H1 (cell line): ENCODE data around the gene CLEC16A. TPM values are rescaled to one million over a fixed set of nuclear protein-coding genes. Genes with fewer than 3 reads are reported as not detected.

Experiments
- MAFK ChIP-seq: IDR thresholded peaks from 2 replicates; pipeline ENCODE4 v1.6.1; 2012; ENCODE audit warnings: low read depth, mild to moderate bottlenecking, improper control_type of control experiment, low read length
- SIN3A ChIP-seq, 2 experiments: IDR thresholded peaks in 1 of 2; conservative IDR thresholded peaks in 1 of 2; 2 replicates each; pipeline ENCODE4 v1.6.1; 2011 to 2012; ENCODE audit warnings: low read length in 2 of 2, improper control_type of control experiment in 1 of 2, low read depth in 1 of 2, mild to moderate bottlenecking in 1 of 2
- SIX5 ChIP-seq: IDR thresholded peaks from 2 replicates; pipeline ENCODE4 v1.6.1; 2011; ENCODE audit warnings: mild to moderate bottlenecking, low read depth, low read length
- ZNF274 ChIP-seq: IDR thresholded peaks from 2 replicates; pipeline ENCODE4 v1.7.0; 2012; ENCODE audit warnings: low read length, borderline replicate concordance; ENCODE audit errors: extremely low read depth
- polyA plus RNA-seq, 7 experiments: library from polyadenylated mRNA; depleted of rRNA in 3 of 7; stranded (reverse) in 5 of 7; unstranded in 2 of 7; fragments of >200 nt in 5 of 7; fragments of 200-250 nt in 2 of 7; gene quantifications; 1 replicate in 5 of 7; 2 replicates in 1 of 7; 4 replicates in 1 of 7; pipeline versions ENCODE4 v1.2.1 to v1.2.3, GENCODE V29; 2011 to 2013; ENCODE audit warnings: missing spikeins in 2 of 7, mixed read lengths in 2 of 7
- total RNA-seq: library from RNA; stranded (reverse); fragmentation: NEBNext Ultra II Directional; extraction: Animal tissue kit (Norgen Biotek cat#: 25700); gene quantifications from 2 replicates; pipeline ENCODE4 v1.2.1, GENCODE V29; 2021
- TF ChIP-seq, protein P1 (sequence below): fragments of 300-600 bp; sonication (generic); IDR thresholded peaks from 2 replicates; pipeline ENCODE4 v1.7.1; 2012; ENCODE audit warnings: low read length, moderate library complexity, mild to moderate bottlenecking, inconsistent platforms; ENCODE audit not compliant: insufficient replicate concordance

Gene CLEC16A
- total and polyA plus RNA-seq, 2 of the 8 experiments (the other 6 are each of a cell fraction or from before 2014, with no cell fraction given), result 7.6 to 19.3 TPM

DNA sequence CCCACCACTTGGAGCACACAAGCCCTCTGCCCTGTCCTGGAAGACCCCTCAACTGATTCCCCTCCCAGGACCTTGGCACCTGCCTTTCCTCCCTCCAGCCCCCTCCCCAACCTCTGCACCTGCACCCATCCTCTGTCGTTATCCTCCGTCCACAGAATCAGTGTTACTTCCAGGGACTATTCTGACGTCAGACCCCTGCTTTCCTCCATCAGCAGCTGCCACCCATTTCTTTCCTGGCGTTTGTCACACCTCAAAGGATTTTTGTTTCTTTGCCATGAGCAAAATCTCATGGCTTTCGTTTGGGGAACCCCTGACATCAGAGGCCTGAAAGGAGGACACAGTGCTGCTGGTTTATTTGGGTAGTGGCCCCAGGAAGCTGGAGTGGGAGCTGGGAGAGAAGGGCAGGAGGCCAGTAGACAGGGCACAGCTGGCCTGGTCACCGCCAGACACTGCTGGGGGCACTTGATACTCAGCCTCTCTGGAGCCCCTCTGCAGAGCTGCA is 243.2 kb downstream of the CLEC16A start (continued):
- TF ChIP-seq, protein P1, sequence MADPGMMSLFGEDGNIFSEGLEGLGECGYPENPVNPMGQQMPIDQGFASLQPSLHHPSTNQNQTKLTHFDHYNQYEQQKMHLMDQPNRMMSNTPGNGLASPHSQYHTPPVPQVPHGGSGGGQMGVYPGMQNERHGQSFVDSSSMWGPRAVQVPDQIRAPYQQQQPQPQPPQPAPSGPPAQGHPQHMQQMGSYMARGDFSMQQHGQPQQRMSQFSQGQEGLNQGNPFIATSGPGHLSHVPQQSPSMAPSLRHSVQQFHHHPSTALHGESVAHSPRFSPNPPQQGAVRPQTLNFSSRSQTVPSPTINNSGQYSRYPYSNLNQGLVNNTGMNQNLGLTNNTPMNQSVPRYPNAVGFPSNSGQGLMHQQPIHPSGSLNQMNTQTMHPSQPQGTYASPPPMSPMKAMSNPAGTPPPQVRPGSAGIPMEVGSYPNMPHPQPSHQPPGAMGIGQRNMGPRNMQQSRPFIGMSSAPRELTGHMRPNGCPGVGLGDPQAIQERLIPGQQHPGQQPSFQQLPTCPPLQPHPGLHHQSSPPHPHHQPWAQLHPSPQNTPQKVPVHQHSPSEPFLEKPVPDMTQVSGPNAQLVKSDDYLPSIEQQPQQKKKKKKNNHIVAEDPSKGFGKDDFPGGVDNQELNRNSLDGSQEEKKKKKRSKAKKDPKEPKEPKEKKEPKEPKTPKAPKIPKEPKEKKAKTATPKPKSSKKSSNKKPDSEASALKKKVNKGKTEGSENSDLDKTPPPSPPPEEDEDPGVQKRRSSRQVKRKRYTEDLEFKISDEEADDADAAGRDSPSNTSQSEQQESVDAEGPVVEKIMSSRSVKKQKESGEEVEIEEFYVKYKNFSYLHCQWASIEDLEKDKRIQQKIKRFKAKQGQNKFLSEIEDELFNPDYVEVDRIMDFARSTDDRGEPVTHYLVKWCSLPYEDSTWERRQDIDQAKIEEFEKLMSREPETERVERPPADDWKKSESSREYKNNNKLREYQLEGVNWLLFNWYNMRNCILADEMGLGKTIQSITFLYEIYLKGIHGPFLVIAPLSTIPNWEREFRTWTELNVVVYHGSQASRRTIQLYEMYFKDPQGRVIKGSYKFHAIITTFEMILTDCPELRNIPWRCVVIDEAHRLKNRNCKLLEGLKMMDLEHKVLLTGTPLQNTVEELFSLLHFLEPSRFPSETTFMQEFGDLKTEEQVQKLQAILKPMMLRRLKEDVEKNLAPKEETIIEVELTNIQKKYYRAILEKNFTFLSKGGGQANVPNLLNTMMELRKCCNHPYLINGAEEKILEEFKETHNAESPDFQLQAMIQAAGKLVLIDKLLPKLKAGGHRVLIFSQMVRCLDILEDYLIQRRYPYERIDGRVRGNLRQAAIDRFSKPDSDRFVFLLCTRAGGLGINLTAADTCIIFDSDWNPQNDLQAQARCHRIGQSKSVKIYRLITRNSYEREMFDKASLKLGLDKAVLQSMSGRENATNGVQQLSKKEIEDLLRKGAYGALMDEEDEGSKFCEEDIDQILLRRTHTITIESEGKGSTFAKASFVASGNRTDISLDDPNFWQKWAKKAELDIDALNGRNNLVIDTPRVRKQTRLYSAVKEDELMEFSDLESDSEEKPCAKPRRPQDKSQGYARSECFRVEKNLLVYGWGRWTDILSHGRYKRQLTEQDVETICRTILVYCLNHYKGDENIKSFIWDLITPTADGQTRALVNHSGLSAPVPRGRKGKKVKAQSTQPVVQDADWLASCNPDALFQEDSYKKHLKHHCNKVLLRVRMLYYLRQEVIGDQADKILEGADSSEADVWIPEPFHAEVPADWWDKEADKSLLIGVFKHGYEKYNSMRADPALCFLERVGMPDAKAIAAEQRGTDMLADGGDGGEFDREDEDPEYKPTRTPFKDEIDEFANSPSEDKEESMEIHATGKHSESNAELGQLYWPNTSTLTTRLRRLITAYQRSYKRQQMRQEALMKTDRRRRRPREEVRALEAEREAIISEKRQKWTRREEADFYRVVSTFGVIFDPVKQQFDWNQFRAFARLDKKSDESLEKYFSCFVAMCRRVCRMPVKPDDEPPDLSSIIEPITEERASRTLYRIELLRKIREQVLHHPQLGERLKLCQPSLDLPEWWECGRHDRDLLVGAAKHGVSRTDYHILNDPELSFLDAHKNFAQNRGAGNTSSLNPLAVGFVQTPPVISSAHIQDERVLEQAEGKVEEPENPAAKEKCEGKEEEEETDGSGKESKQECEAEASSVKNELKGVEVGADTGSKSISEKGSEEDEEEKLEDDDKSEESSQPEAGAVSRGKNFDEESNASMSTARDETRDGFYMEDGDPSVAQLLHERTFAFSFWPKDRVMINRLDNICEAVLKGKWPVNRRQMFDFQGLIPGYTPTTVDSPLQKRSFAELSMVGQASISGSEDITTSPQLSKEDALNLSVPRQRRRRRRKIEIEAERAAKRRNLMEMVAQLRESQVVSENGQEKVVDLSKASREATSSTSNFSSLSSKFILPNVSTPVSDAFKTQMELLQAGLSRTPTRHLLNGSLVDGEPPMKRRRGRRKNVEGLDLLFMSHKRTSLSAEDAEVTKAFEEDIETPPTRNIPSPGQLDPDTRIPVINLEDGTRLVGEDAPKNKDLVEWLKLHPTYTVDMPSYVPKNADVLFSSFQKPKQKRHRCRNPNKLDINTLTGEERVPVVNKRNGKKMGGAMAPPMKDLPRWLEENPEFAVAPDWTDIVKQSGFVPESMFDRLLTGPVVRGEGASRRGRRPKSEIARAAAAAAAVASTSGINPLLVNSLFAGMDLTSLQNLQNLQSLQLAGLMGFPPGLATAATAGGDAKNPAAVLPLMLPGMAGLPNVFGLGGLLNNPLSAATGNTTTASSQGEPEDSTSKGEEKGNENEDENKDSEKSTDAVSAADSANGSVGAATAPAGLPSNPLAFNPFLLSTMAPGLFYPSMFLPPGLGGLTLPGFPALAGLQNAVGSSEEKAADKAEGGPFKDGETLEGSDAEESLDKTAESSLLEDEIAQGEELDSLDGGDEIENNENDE, result no peak
- TF ChIP-seq SIX5, result no peak
- TF ChIP-seq SIN3A (conservative IDR thresholded peaks at IDR 0.05 in 1 of 2, IDR thresholded peaks at IDR 0.05 in 1 of 2; ENCODE audit: low read depth in 1 of 2, low read length in 2 of 2), result no peak
- no peak for TF ChIP-seq ZNF274
- no peak for TF ChIP-seq MAFK
